ENCODE measurements around the gene VLDLR.
"Not testable (repeated sequence)": the region's sequence is repeated elsewhere in the genome, so short reads cannot be mapped to it uniquely, and the experiment has no call there.

Gene VLDLR

GRCh38 chr9:2664174-2665065, 42.8 kb downstream of the VLDLR start:
- no peak for DNase-seq

DNA sequence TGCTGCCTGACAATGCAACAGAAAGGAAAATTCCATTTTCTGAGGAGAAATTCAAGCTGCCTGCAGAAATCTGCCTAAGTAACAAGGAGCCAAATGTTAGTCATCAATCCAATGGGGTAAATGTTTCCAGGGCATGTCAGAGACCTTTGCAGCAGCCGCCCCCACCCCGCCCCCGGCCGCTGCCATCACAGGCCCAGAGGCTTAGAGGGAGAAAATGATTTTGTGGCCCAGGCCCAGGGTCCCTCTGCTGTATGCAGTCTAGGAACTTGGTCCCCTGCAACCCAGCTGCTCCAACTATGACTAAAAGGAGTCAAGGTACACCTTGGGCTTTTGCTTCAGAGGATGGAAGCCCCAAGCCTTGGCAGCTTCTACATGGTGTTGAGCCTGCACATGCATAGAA, 45.0 kb downstream of the VLDLR start:
- no peak for DNase-seq

GRCh38 chr9:2673161-2673560, 51.6 kb downstream of the VLDLR start:
- no peak for DNase-seq

GRCh38 chr9:2674141-2674824, 52.7 kb downstream of the VLDLR start:
- no peak for DNase-seq

GRCh38 chr9:2675834-2676233, 54.2 kb downstream of the VLDLR start:
- DNase-seq, result no peak

- no peak for DNase-seq
These were observed 54.9 kb downstream of the VLDLR start for GRCh38 chr9:2676466-2676865.

GRCh38 chr9:2677915-2678889, 56.6 kb downstream of the VLDLR start:
- DNase-seq, result no peak

DNA sequence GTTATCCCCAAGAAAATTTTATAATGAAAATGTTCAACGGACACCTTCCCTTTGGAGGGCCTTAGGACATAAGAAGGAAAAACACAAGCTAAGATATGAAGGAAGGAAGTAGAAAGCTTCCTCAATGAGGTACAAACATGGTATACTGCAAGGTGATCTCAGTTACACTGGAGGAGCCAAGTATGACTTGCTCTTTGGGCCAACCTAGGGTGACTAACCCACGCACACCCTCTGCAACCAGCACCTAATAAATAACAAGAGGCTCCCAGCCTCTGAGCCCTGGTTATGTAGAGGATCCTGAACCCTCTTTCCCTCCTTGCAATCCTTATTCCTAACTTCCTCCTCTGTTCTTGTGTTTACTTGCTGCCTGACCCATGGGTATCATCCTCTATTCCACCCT, 57.4 kb downstream of the VLDLR start:
- no peak for DNase-seq

- DNase-seq, result no peak
These were observed 60.4 kb downstream of the VLDLR start for GRCh38 chr9:2681981-2682380.

DNA sequence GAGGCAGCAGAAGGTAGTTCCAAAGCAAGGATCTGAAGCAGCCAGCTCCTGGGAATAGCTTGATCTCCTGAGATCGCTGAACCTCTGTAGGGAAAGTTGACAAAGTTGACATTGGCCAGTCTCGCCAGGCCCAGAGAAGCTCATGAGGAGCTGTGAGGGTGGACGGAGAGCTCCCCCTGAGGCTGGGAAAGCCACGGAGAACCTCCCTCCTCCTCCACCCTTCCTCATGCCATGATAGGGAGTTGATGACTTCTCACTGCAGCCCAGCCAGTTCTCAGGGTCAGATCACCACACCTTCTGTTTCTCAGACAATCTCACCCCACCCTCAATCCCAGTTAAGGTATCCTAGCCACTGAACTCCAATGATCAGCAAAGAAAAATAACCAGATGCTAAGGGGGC, 65.3 kb downstream of the VLDLR start:
- no peak for DNase-seq

DNA sequence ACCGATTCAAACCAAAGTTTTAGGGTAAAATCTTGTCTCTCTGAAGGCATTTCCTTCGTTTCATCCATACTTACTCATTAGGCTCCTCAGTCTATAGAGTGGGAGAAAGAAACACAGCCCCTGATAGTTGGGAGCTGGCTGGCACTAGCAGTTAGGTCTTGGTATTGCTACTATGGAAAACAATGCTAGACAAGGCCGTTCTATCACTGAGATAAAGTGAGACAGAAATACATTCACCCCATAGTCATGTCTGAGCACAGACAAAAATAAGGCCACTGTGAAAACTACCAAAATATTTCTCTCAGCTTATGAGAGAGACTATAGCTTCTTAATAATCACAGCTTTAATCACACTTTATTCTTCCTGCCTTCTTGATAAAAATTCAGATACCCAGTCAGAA, 67.0 kb downstream of the VLDLR start:
- no peak for DNase-seq

GRCh38 chr9:2691212-2691611, 69.6 kb downstream of the VLDLR start:
- DNase-seq, result no peak

DNA sequence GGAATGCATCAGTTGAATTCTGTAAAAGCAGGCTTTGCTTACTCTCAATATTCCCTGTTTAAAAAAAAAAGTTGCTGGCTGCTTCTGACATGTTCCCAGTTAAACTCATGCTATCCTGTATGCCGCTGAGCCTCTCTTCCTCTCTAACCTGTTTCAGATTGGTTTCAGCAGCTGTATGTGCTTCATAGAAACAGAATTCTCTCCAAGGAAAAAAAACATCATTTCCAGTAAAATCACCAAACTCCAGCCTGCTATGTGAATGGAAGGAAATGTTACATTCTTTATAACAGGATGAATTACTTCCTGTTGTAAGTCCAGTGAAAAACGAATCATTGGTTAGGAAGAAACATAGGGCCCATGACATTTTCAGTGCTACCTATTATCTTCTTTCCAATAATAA, 70.0 kb downstream of the VLDLR start:
- no peak for DNase-seq

DNA sequence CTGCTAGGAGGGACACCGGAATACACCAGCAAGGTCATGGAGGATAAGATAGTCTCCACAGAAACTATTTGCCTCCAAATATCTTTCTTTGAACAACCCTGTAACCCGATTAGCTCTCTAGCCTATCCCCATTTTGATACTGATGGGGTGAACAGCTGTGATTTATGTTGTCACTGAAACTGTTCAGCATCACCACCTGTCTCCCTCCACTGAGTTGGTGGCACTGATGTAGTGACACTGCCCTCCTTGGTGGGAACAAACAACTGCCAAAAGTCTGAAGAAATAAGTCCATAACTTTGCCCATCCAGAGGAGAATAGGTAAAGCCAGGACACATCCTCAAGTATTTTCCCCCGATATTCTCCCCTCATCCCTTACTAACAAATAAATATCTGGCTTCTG, 71.5 kb downstream of the VLDLR start:
- no peak for DNase-seq

GRCh38 chr9:2697492-2697891, 75.9 kb downstream of the VLDLR start:
- no peak for DNase-seq

DNA sequence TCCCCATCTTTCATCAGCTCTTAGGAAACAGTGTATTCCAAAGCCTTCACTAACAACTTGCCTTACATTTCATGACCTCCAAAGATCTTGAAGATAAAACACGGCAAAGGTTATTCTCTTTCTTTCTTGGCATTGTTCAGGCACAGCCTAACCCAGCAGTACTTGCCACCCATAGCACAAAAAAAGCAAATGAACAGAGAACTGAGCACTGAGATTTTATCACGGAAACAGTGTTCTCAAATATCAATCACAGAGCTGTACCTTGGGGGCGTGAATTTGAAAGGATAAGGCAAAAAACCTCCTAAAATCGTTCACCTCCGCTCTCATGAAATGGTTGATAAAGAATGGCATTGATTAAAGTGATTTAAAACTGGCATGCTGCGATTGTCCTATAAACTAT, 78.8 kb downstream of the VLDLR start:
- no peak for DNase-seq

DNA sequence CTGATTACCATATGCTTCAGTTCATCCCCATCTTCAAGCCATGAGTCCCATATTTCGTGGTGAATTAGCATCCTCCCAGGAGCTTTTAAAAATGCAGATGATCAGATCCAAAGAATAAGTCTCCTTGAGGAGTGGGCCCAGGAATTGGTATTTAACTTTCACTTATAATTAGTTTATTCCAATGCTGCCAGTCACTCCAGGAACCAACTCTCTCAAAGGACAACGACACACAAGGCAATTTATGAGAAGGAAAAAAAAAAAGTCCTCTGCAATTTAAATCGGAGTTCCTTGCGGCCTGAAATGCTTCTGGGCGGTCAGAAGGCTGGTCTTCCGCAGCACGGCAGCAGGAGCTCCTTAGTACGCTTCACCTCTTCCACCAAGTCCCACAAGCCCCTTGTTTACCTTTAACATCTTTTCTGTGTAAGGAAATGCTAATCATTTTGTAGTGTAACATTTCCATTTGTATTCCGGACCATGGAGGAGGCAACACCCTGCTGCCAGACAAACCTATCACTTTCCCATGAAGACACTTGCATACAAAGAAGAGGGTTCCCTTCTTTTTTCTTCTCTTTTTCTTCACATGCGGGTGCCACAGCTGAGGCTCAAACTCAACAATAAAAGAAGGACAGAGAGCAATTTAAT, 79.4 kb downstream of the VLDLR start:
- no peak for DNase-seq

DNA sequence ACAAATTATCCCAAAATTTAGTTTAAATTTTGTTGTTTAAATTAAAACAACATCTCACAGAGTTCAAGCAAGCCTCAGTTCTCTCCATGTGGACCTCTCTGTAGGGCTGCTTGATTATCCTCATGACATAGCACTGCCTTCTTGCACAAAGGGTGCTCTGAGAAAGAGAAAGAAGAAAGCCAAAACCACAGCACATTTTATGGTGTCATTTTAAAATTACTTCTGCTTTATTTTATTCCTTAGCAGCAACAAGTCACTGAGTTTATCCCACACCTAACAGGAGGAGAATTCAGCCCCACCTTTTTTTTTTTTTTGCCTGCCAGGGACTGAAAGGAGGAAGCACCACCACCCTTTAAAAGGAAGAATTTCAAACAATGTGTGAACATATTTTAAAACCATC, 82.9 kb downstream of the VLDLR start:
- DNase-seq, result no peak

DNA sequence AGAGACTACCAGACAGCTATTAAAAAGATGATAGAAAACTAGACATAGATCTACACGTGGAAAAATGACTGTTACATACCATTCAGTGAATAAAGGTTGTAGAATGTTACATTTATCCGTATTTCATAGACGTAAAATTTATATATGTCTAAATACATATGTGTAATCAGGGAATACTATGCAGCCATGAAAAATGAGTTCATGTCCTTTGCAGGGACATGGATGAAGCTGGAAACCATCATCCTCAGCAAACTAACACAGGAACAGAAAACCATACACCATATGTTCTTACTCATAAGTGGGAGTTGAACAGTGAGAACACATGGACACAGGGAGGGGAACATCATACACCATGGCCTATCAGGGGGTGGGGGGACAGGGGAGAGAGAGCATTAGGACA, 85.7 kb downstream of the VLDLR start:
- not testable (repeated sequence) for DNase-seq

Measured in activated CD4-positive, alpha-beta T cell treated with anti-CD3 and anti-CD28 coated beads, Interleukin-2, amount 50 U/mL, for 16 hours (primary cell).